ENCODE data around the gene TNPO1.

Gene TNPO1

DNA sequence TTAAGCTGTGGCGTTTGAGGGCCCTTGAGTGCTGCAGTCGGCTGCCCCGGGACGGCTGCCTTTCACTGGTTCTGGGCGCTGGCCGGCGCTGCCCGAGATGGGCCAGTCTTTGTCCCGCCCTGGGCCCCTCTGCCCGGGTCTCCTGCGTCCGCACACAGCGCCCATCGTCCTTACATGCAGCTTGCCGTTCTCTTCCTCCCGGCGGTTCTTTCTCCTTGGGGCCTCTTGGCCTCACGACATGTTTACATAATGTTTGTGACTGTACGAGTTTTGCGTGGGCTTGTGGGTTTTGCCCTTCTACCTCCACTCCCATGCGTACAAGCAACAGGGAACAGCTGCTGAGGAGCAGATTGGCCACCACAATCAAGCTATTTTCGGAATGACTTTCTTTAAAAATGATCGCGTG lies 618 bp downstream of the TNPO1 start:
- no peaks in the 10 kb centered on the region for H3K27me3 ChIP-seq (replicated peaks; ENCODE audit: control insufficient read depth, insufficient read depth, low read length, poor library complexity, severe bottlenecking)
- no peaks in the 10 kb centered on the region for H3K9me3 ChIP-seq (ENCODE audit: control insufficient read depth, low read length)
- DNase-seq, result peak in 2 of 3 donors; percentile 5 to 16
- H3K4me3 ChIP-seq (ENCODE audit: insufficient read depth, low read depth, low read length, poor library complexity, severe bottlenecking), result peak overlapping the region; percentile 73
- H3K36me3 ChIP-seq (ENCODE audit: control insufficient read depth, insufficient read depth, low read length), result no peaks in the 10 kb centered on the region
- H3K4me1 ChIP-seq (ENCODE audit: control insufficient read depth, insufficient read depth, low read length, poor library complexity, severe bottlenecking), result no peaks in the 10 kb centered on the region
- H3K27ac ChIP-seq (ENCODE audit: insufficient read depth, low read length, poor library complexity, severe bottlenecking), result peak overlapping the region; percentile 91

DNA sequence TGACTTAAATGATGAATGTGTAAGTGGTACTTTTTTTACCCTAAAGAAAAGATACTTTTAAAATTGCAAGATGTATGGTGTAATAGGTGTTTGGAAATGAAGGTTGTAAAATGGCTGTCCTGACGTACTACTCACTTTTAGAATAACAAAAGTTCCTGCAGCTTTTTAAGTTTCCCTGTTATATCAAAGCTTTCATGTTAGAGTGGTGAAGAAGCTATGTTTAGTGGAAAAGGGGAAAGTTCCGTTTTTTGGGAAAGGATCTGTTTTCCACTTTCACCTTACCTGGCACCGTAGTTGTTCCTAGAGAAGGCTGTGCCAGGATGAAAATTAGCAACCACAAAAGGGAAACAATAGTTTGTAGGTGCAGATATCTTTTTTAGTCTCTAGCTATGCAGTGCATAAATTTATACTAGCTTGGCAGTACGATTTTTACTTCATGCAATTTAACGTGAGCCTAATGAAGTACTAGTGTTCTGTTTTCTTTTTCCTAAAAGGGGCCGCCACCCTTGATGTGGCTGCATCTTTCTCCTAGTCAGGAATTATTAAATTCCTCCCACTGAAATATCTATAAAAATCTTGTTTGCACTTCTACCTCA lies 1.3 kb downstream of the TNPO1 start:
- H3K9me3 ChIP-seq (ENCODE audit: control insufficient read depth, low read length), result no peaks in the 10 kb centered on the region
- H3K36me3 ChIP-seq (ENCODE audit: control insufficient read depth, insufficient read depth, low read length), result no peaks in the 10 kb centered on the region
- H3K27me3 ChIP-seq (replicated peaks; ENCODE audit: control insufficient read depth, insufficient read depth, low read length, poor library complexity, severe bottlenecking), result no peaks in the 10 kb centered on the region
- H3K27ac ChIP-seq (ENCODE audit: insufficient read depth, low read length, poor library complexity, severe bottlenecking), result no peak overlapping the region
- no peaks in the 10 kb centered on the region for H3K4me1 ChIP-seq (ENCODE audit: control insufficient read depth, insufficient read depth, low read length, poor library complexity, severe bottlenecking)
- no peak for DNase-seq
- peak overlapping the region; percentile 73 for H3K4me3 ChIP-seq (ENCODE audit: insufficient read depth, low read depth, low read length, poor library complexity, severe bottlenecking)

DNA sequence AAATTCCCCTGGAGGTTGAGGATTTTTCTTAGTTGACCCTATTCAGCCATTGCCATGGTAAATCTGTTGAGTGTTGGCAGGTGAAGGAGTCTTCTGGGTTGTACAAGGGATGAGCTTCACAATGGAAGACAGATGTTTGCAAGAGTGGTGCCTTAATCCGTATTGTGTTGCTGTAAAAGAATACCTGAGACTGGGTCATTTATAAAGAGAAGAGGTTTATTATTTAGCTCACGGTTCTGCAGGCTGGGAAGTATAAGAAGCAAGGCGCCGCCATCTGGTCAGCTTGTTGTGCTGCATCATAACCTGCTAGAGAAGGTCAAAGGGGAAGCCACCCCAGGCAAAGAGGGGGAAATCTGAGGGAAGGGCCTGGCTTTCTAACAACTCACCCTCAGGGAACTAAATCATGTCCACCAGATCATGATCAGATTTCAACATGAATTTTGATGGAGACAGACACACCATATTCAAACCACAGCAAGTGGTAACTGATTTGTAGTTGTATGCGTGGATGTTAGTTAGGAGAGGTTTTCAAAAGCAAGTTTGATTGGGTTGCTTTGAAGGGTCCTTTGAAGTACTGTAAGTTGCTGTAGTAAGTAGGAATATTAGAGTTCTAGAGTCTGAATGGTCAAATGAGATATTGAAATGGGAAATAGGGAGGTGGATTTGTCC lies 2.5 kb downstream of the TNPO1 start:
- Histone ChIP-seq H3K27me3 (replicated peaks; ENCODE audit: control insufficient read depth, insufficient read depth, low read length, poor library complexity, severe bottlenecking) (no peaks in the 10 kb centered on the region), H3K36me3 (ENCODE audit: control insufficient read depth, insufficient read depth, low read length) (no peaks in the 10 kb centered on the region), H3K27ac (ENCODE audit: insufficient read depth, low read length, poor library complexity, severe bottlenecking) (no peak overlapping the region), H3K4me3 (ENCODE audit: insufficient read depth, low read depth, low read length, poor library complexity, severe bottlenecking) (no peak overlapping the region), H3K4me1 (ENCODE audit: control insufficient read depth, insufficient read depth, low read length, poor library complexity, severe bottlenecking) (no peaks in the 10 kb centered on the region), H3K9me3 (ENCODE audit: control insufficient read depth, low read length) (no peaks in the 10 kb centered on the region)
- DNase-seq, result peak in 2 of 3 donors; percentile 10 to 31

DNA sequence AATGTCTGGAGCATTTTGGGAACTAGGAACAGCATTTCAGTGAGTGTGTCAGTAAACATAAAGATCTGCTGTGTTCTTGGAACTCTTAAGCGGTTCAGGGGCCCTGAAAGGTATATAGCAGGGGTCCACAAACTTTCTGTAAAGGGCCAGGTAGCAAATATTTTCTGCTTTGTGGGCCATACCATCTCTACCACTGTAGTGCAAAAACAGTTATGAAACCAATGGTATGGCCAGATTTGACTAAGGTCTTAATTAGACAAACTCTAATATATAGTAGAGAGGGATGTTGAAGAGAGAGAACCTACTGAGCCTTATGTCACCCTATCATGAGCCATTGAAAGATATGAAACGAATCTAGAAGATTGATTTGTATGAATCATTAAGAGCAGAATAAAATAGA lies 5.3 kb downstream of the TNPO1 start:
- no peaks in the 10 kb centered on the region for H3K27me3 ChIP-seq (replicated peaks; ENCODE audit: control insufficient read depth, insufficient read depth, low read length, poor library complexity, severe bottlenecking)
- H3K4me3 ChIP-seq (ENCODE audit: insufficient read depth, low read depth, low read length, poor library complexity, severe bottlenecking), result no peak overlapping the region
- DNase-seq, result no peak
- no peak overlapping the region for H3K27ac ChIP-seq (ENCODE audit: insufficient read depth, low read length, poor library complexity, severe bottlenecking)
- H3K4me1 ChIP-seq (ENCODE audit: control insufficient read depth, insufficient read depth, low read length, poor library complexity, severe bottlenecking), result no peaks in the 10 kb centered on the region
- no peaks in the 10 kb centered on the region for H3K36me3 ChIP-seq (ENCODE audit: control insufficient read depth, insufficient read depth, low read length)
- H3K9me3 ChIP-seq (ENCODE audit: control insufficient read depth, low read length), result no peaks in the 10 kb centered on the region

DNA sequence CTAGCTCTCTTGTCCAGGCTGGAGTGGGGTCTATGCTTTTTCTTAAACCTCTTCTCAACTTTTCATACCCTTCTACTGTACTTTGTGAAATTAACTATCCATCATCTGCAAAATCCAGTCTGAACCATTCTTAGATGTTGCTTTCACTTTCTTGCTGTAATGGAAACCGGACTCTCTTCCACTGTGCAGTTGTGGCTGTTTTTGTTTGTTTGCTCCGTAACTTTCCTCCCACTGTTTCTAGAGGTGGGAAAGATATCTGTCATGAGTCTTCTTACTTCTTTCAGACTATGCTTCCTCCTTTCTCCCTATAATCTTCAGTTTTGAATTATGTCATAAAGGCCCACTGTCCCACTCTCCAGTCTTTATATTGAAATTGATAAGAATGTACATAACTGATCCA lies 6.5 kb downstream of the TNPO1 start:
- H3K4me3 ChIP-seq (ENCODE audit: insufficient read depth, low read depth, low read length, poor library complexity, severe bottlenecking), result no peak overlapping the region
- no peaks in the 10 kb centered on the region for H3K27me3 ChIP-seq (replicated peaks; ENCODE audit: control insufficient read depth, insufficient read depth, low read length, poor library complexity, severe bottlenecking)
- no peak for DNase-seq
- H3K27ac ChIP-seq (ENCODE audit: insufficient read depth, low read length, poor library complexity, severe bottlenecking), result no peak overlapping the region
- H3K9me3 ChIP-seq (ENCODE audit: control insufficient read depth, low read length), result no peaks in the 10 kb centered on the region
- H3K36me3 ChIP-seq (ENCODE audit: control insufficient read depth, insufficient read depth, low read length), result no peaks in the 10 kb centered on the region
- no peaks in the 10 kb centered on the region for H3K4me1 ChIP-seq (ENCODE audit: control insufficient read depth, insufficient read depth, low read length, poor library complexity, severe bottlenecking)

DNA sequence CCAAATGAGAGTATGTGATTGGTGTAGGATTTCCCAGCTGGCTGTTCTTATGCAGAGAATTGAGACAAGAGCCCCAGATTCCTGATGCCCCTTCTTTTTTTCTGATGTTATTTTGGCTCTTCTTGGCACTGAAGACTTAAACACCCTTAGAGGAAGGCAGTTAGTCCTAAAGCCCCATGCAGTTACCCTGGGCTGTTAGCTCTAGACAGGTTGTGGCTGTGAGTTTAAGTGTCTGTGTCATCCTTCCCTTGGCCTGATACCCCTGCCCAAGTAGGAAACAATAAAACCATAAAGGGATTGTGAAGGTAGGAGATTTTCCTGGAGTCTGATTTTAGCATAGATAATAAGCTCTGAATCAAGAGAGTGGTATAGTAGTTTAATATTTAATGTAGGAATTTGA lies 13.2 kb downstream of the TNPO1 start:
- Histone ChIP-seq H3K9me3 (ENCODE audit: control insufficient read depth, low read length) (no peaks in the 10 kb centered on the region), H3K36me3 (ENCODE audit: control insufficient read depth, insufficient read depth, low read length) (no peaks in the 10 kb centered on the region), H3K4me3 (ENCODE audit: insufficient read depth, low read depth, low read length, poor library complexity, severe bottlenecking) (no peak overlapping the region), H3K4me1 (ENCODE audit: control insufficient read depth, insufficient read depth, low read length, poor library complexity, severe bottlenecking) (no peaks in the 10 kb centered on the region), H3K27me3 (replicated peaks; ENCODE audit: control insufficient read depth, insufficient read depth, low read length, poor library complexity, severe bottlenecking) (no peaks in the 10 kb centered on the region), H3K27ac (ENCODE audit: insufficient read depth, low read length, poor library complexity, severe bottlenecking) (no peak overlapping the region)
- no peak for DNase-seq

DNA sequence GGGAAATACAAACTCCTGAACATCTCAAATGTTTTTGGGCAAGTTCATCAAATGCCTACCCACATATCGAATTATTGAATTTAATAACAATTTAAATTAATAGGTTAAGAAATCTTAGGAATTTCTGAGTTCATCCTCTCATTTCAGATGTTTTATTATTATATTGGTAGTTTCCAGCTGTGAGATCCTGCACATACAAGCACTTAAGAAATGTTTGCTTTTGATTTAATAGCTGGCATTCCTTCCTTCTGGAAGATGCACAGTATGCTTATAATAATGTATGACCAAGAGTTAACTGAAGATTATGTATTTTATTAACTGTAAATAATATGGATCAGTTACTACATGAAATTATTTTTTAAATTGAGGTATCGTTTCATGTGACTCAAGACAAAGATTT lies 13.9 kb downstream of the TNPO1 start:
- no peaks in the 10 kb centered on the region for H3K27me3 ChIP-seq (replicated peaks; ENCODE audit: control insufficient read depth, insufficient read depth, low read length, poor library complexity, severe bottlenecking)
- H3K36me3 ChIP-seq (ENCODE audit: control insufficient read depth, insufficient read depth, low read length), result no peaks in the 10 kb centered on the region
- no peaks in the 10 kb centered on the region for H3K4me1 ChIP-seq (ENCODE audit: control insufficient read depth, insufficient read depth, low read length, poor library complexity, severe bottlenecking)
- no peak overlapping the region for H3K4me3 ChIP-seq (ENCODE audit: insufficient read depth, low read depth, low read length, poor library complexity, severe bottlenecking)
- H3K27ac ChIP-seq (ENCODE audit: insufficient read depth, low read length, poor library complexity, severe bottlenecking), result no peak overlapping the region
- DNase-seq, result no peak
- H3K9me3 ChIP-seq (ENCODE audit: control insufficient read depth, low read length), result no peaks in the 10 kb centered on the region

DNA sequence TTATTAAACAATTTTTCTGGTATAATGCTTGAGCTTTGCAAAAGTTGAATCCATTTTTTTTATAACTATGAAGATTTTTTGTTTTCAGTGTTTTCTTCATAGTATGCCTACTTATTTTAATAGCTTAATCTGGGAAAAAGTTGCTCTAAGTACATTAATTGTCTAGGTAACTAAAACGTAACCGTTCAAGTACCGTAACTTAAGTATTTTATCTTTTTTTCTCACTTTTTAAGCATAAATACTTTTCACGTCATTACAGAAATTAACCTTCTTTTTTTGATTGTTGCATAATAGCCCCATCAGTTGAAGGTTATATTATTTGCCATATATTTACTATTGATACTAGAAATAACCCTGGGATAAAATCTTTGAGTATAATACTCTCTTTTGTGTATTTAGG lies 15.2 kb downstream of the TNPO1 start:
- Histone ChIP-seq H3K9me3 (ENCODE audit: control insufficient read depth, low read length) (no peaks in the 10 kb centered on the region), H3K36me3 (ENCODE audit: control insufficient read depth, insufficient read depth, low read length) (no peaks in the 10 kb centered on the region), H3K27ac (ENCODE audit: insufficient read depth, low read length, poor library complexity, severe bottlenecking) (no peak overlapping the region), H3K4me3 (ENCODE audit: insufficient read depth, low read depth, low read length, poor library complexity, severe bottlenecking) (no peak overlapping the region), H3K4me1 (ENCODE audit: control insufficient read depth, insufficient read depth, low read length, poor library complexity, severe bottlenecking) (no peaks in the 10 kb centered on the region), H3K27me3 (replicated peaks; ENCODE audit: control insufficient read depth, insufficient read depth, low read length, poor library complexity, severe bottlenecking) (no peaks in the 10 kb centered on the region)
- no peak for DNase-seq

DNA sequence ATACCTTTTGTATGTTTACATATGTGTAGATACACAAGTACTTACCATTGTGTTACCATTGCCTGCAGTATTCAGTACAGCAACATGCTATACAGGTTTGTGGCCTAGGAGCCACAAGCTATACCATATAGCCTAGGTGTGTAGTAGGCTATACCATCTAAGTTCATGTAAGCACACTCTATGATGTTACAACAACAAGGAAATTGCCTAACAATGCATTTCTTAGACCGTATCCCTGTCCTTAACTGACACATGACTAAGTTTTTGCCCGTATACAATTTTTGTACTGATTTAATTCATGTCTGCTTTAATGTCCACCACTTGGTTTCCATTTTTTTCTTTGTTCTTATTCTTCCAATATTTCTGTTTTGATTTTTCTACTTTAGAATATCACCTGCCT lies 18.5 kb downstream of the TNPO1 start:
- H3K27me3 ChIP-seq (replicated peaks; ENCODE audit: control insufficient read depth, insufficient read depth, low read length, poor library complexity, severe bottlenecking), result no peaks in the 10 kb centered on the region
- no peak overlapping the region for H3K27ac ChIP-seq (ENCODE audit: insufficient read depth, low read length, poor library complexity, severe bottlenecking)
- no peaks in the 10 kb centered on the region for H3K4me1 ChIP-seq (ENCODE audit: control insufficient read depth, insufficient read depth, low read length, poor library complexity, severe bottlenecking)
- H3K4me3 ChIP-seq (ENCODE audit: insufficient read depth, low read depth, low read length, poor library complexity, severe bottlenecking), result no peak overlapping the region
- H3K36me3 ChIP-seq (ENCODE audit: control insufficient read depth, insufficient read depth, low read length), result no peaks in the 10 kb centered on the region
- no peak for DNase-seq
- H3K9me3 ChIP-seq (ENCODE audit: control insufficient read depth, low read length), result no peaks in the 10 kb centered on the region

DNA sequence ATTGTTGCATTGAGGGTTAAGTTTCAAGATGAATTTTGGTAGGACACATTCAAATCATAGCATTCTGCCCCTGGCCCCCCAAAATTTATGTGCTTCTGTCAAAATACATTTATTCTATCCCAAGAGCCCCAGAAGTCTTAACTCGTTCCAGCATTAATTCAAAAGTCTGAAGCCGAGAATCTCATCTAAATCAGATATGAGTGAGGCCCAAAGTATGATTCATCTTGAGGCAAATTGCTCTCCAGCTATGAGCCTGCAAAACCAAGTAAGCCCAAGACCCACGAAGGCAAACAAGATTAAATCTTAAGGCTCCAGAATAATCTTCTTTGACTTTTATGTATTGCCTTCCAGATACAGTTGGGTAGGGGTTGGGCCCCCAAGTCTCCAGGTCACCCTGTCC lies 19.2 kb downstream of the TNPO1 start:
- DNase-seq, result no peak
- H3K27me3 ChIP-seq (replicated peaks; ENCODE audit: control insufficient read depth, insufficient read depth, low read length, poor library complexity, severe bottlenecking), result no peaks in the 10 kb centered on the region
- no peaks in the 10 kb centered on the region for H3K36me3 ChIP-seq (ENCODE audit: control insufficient read depth, insufficient read depth, low read length)
- no peaks in the 10 kb centered on the region for H3K9me3 ChIP-seq (ENCODE audit: control insufficient read depth, low read length)
- no peak overlapping the region for H3K27ac ChIP-seq (ENCODE audit: insufficient read depth, low read length, poor library complexity, severe bottlenecking)
- H3K4me1 ChIP-seq (ENCODE audit: control insufficient read depth, insufficient read depth, low read length, poor library complexity, severe bottlenecking), result no peaks in the 10 kb centered on the region
- H3K4me3 ChIP-seq (ENCODE audit: insufficient read depth, low read depth, low read length, poor library complexity, severe bottlenecking), result no peak overlapping the region

Measured in effector memory CD4-positive, alpha-beta T cell (primary cell).